OCI-M2 (cell line): ENCODE measurements around the gene PRLR.

Experiments
- DNase-seq: peaks from one replicate; lab custom pipeline; 2025; ENCODE audit not compliant: unreplicated experiment; lab: John Stamatoyannopoulos, UW

Gene PRLR

GRCh38 chr5:35091704-35092103, 138.6 kb downstream of the PRLR start:
- no peak for DNase-seq

DNA sequence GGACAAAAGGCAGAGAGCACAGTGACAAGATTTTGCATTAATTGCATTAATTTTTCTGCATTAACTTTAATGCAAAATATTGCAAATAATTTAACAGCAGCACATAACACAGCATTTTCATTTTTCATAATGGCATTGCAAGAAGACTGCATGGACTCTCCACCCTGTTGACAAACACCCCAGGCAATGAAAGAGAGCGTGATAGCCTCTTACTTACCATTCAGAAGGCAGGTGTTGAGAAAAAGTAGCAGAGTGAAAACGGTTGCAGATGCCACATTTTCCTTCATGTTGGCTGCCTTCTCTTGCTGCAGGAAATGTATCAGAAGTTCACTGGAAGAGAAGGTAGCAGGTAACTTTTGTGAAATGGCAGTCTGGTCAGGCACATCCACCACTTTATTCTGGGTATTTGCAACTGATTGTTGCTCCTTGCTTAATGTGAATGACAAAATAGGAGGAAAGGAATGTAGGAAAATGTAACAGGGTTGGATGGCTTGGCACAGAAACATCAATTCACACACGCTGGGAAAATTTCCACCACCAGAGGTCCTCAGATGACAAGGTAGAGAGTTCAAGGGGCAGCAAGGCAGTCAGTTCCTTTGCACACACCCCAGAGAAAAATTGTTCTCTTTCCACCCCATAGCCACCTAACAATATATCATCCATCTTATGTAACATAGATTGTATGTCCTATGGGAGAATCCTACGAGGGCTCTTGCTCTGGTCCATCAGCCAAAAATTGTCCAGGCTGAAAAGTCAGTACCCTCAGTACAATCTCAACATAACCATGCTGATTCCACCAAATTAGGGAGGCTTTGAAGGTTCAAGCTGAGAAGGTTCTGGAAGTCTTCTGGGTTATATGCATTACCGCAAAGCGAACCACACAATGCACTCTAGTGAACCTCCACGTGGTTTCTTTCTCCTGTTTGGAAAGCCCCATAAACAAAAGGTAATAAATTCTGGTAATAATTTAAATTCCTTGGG, 140.7 kb downstream of the PRLR start:
- DNase-seq = no peak

DNA sequence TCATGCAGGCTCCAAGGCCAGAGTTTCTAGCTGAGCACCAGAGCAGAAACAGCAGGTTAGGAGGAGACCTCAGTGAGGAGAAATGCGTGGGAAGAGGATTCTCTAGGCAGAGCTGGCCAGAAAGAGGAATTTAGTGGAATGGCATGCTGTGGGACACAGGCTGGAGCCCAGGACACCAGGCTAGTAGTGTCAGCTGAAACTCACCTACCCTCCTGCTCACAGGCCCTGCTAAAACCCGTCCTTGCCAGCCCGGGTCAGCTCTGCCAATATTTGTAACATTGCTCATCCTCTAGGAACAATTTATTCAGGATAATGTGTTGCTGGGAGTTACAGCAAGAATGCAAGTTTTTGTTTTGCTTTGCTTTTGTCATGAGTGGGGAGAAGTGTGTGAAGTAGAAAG, 142.3 kb downstream of the PRLR start:
- DNase-seq = no peak

DNA sequence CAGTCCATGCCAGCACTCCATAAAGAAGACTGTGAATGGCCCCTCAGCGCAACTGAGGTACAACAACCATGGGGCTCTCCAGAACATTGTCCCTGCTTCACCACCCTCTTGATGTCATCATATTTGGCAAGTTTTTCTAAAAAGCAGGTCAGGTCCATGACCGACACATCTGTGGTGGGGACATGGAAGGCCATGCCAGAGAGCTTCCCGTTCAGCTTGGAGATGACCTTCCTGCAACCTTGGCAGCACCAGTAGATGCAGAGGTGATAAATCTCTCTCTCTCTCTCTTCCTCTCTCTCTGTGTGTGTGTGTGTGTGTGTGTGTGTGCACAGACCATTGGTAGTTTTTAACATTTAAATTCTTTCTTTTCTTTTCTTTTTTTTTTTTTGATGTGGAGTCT, 147.1 kb downstream of the PRLR start:
- DNase-seq = no peak

DNA sequence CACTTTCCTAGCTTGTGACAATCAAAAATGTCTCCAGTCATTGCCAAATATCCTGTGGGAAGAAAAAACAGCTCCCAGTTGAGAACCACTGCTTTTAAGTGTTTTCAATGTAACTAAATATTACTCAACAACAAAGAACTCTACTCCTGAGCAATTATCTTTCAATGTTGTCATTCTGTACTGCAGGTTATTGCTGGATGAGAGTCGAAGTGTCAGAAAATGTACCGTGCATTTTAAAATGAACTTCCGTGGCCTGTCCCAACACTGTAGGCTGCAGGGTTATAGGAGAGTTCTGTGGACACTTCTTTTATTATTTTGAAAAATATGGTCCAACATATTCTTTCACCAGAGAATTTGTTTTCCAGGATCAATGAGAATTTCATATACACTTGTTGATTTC, 147.8 kb downstream of the PRLR start:
- no peak for DNase-seq

DNA sequence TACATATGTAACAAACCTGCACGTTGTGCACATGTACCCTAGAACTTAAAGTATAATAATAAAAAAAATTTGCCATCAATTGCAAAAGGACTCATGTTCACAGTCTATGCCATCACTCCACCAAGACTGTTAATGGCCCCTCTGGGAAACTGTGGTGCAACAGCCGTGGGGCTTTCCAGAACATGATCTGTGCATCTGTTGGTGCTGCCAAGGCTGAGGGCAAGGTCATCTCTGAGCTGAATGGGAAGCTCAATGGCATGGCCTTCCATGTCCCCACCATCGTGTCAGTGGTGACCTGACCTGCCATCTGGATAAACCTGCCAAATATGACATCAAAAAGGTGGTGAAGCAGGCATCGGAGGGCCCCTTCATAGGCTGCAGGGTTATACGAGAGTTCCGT, 149.2 kb downstream of the PRLR start:
- DNase-seq = no peak

GRCh38 chr5:35073160-35073559, 157.1 kb downstream of the PRLR start:
- no peak for DNase-seq

DNA sequence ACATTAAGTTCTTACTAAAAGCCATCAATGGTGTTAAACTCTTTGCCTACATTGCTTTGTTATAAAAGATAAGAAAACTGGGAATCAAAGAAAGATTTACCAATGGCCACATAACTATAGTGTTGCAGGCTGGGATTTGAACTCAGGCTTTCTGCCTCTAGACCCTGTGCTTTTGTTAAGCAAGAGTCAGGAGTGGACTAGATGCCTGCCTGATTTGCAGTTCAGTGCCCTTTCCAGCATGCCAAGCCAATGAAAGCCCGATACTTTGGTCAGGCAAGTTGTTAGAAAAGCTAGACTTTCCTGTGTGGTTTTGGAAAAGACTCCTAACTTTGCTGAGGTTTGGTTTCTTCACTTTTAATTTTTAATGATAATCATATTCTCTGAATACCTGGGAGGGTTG, 161.1 kb downstream of the PRLR start:
- DNase-seq = no peak

- no peak for DNase-seq
These were observed 162.3 kb downstream of the PRLR start for GRCh38 chr5:35067985-35068384.

DNA sequence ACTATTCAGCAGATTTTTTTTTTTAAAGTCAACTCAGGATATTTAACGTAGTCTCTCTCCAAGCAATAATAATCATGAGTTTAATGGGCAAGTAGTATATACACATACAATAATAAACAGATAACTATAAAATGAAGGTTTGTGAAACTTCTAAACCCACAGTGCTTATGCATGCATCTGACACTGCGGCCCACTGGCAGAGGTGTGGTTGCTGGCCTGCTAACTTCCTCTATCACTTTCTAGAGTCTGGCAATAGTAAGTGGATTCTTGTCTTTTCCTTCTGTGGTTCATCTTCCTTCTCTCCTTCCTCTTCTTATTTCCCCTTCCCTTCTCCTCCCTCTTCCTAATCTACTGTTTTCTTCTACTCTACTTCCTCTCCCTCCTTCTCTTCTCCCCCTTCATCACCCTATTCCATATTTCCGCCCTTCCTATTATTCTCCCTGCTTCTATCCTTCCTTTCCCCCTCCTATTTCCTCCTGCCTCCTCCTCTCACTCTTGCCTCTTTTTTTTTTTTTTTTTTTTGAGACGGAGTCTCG, 164.0 kb downstream of the PRLR start:
- DNase-seq = no peak

DNA sequence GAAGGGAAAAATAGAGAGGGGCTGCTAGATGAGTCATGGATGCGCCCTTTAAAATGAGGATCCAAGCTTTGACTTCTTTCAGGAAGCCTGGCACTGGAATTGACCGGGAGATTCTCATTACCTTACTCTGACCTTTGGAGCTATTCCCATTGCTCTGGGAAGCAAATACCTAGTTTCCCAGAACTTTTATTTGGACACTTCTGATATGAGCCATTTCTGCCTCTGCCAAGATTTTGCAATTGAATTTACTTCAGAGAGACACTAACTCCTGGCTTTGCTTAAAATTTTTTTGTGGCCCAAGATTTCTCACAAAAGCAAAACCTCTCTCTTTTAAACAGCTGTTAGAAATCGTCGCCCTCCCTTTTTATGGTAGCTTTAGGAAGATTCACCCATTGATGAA, 166.9 kb downstream of the PRLR start:
- no peak for DNase-seq

DNA sequence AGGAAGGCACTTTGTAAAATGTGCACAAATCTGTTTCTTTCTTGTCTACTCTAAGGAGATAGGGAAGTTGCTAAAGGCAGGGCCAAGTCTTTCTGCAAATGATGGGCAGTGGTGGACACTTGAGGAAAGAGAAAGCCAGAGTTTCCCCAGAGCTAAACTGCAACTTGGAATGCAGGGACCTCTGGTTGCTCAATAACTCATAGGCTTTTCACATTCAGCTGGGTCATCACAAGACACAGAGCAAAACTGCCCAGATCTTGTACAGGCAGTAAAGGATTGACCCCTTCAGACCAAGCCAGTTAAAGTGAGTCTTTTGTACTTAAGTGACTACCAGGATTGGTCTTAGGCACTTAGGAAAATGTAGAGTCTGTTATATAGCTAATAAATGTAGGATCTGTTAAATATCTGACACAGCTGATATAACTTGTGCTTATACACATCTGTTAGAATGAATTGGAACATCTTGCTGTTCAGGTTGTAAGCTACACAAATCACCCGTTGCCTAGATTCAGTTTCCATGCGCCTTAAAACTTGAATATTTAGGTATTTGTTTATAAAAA, 169.0 kb downstream of the PRLR start:
- DNase-seq = no peak

- no peak for DNase-seq
These were observed 170.1 kb downstream of the PRLR start for GRCh38 chr5:35060236-35060635.

GRCh38 chr5:35059251-35059650, 171.0 kb downstream of the PRLR start:
- no peak for DNase-seq

DNA sequence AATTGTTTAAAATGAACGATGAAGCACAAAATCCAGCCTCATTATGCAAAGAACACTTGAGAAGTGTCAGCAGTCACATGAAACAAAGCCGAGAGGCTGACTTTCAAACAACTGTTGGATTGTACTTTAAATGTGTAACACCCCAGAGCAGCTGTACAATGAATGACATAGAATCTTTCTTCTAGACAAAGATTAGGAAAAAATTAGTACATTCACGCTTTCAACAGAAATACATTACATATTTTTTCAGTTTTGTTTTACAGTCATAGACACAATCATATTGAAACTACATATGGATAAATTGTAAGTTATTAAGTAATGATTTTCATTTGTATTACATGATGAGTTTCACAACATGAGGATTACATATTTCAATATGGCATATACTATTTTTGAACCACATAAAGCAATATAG, 171.9 kb downstream of the PRLR start:
- DNase-seq = no peak

DNA sequence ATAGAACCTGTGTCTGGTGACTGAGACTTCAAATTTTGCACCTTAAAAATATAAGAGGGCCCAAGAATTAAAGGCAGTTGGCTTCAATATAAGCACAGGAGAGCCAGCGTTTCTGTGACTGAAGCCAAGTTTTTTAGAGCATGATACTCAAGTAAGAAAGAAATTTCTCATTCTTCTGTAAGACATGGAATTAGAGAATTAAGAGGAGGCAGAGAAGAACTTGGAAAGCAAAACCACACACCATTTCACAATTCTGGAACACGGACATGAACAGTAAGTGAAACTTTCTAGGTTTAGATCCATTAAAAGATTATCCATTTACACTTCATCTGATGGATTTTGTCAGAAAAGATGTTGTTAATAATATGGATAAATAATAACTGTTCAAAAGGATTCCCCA, 173.6 kb downstream of the PRLR start:
- no peak for DNase-seq

- DNase-seq = no peak
These were observed 177.4 kb downstream of the PRLR start for GRCh38 chr5:35052838-35053237.

- no peak for DNase-seq
These were observed 179.7 kb downstream of the PRLR start for GRCh38 chr5:35050541-35051126.

DNA sequence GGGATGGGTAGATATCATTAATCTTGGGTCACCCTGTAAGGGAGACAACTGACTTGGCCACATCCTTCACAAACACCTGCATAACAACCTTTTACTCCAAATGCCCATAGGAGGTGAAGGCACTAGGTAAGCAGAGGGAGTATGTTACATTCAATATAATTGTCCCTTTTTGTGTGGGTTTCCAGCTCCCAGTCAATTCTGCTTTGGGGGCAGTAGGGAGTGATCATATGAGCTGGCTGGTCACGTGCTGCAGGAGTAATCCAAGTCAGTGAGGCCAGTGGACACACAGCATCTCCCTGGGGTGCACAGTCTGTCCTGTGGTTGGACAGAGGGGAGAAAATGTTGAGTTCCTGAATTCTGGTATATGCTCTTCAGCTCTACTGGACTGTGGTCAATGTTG, 181.4 kb downstream of the PRLR start:
- no peak for DNase-seq

DNA sequence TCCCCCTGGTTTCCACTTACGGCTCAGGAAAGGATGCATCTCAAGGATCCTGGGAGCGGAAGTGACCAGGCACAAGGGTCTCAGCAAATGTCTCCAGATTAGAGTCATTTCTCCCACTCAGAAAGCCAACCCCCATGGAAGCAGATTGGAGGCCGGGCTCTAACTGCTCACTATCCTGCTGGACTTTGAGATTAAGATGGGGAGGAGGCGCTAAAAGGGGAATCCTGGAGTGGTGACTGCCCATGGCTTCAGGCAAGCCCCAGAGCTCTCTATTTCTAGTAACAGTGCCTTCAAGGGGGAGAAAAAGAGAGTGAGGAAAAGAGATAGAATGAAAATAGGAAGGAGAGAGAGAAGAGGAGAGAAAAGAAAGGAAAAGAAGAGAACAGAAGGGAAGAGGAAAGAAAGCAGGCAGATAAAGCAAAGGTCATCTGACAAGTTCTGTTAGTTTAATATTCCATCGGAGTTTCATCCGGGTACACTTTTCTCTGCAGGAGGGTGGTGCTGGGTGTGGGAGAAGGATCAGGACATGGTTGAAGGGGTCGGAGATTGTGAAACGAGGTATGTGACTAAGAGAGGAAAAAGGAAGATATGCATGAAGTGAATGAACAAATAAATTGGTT, 182.4 kb downstream of the PRLR start, which contains the start of gene AGXT2:
Gene AGXT2 (minus strand): TSS at position 165 of the 620 bp plus-strand sequence. CDS start 57 bp downstream, at position 108.
- no peak for DNase-seq

- no peak for DNase-seq
These were observed 183.5 kb downstream of the PRLR start for GRCh38 chr5:35046774-35047173.
